Prostate gland (tissue), 2 donors: Measurements from ENCODE around the gene HSPH1.

Experiments
- POLR2A ChIP-seq: fragments of 450-650 bp; IDR thresholded peaks from one replicate; pipeline ENCODE4 v1.6.1; 2016; ENCODE audit warnings: antibody characterized with exemption, mild to moderate bottlenecking
- TF ChIP-seq, protein P1 (sequence below), 4 experiments: fragments of 200-600 bp in 2 of 4; fragments of 450-650 bp in 2 of 4; sonication (generic) in 2 of 4; IDR thresholded peaks; 1 replicate in 3 of 4; 2 replicates in 1 of 4; pipeline ENCODE4 v1.5.1; 2016 to 2019; ENCODE audit warnings: antibody characterized with exemption in 4 of 4, mild to moderate bottlenecking in 2 of 4, moderate library complexity in 2 of 4

DNA sequence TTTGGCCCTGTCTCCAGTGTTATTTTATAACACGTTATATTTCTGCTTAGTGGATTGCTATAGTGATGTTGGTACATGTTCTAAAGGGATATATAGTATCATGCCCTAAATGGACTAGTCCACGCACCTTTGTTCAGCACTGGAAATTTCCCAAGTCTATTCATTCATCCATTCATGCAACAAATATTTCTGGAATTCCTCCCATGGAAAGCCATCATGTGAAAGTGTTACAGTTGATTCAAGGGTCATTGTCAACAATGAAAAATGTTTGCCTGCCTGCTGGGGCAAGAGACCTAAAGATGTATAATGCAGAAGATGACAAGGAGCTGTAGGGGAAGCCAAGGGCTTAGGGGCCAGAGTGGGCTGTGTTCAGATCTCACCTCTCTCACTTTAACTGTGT is 10.8 kb upstream of the HSPH1 start:
- TF ChIP-seq POLR2A, result no peak
- TF ChIP-seq, protein P1, sequence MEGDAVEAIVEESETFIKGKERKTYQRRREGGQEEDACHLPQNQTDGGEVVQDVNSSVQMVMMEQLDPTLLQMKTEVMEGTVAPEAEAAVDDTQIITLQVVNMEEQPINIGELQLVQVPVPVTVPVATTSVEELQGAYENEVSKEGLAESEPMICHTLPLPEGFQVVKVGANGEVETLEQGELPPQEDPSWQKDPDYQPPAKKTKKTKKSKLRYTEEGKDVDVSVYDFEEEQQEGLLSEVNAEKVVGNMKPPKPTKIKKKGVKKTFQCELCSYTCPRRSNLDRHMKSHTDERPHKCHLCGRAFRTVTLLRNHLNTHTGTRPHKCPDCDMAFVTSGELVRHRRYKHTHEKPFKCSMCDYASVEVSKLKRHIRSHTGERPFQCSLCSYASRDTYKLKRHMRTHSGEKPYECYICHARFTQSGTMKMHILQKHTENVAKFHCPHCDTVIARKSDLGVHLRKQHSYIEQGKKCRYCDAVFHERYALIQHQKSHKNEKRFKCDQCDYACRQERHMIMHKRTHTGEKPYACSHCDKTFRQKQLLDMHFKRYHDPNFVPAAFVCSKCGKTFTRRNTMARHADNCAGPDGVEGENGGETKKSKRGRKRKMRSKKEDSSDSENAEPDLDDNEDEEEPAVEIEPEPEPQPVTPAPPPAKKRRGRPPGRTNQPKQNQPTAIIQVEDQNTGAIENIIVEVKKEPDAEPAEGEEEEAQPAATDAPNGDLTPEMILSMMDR (IDR thresholded peaks at IDR 0.05), result no peak
